Smooth muscle cell (in vitro differentiated cells): ENCODE data around the gene CEACAM19. TPM values are rescaled to one million over a fixed set of nuclear protein-coding genes. Genes with fewer than 3 reads are reported as not detected.
"Not testable (repeated sequence)": the region's sequence is repeated elsewhere in the genome, so short reads cannot be mapped to it uniquely, and the experiment has no call there.

Source experiments
- DNase-seq: peaks from one replicate; lab custom pipeline; 2025; ENCODE audit not compliant: unreplicated experiment; lab: John Stamatoyannopoulos, UW
- H2AFZ ChIP-seq: fragments of 200-600 bp; sonication (generic); 2 replicates; pipeline ENCODE4 v1.6.0; 2016; ENCODE audit warnings: antibody characterized with exemption, low read depth, mild to moderate bottlenecking
- H3F3A ChIP-seq: fragments of 200-600 bp; sonication (generic); 2 replicates; pipeline ENCODE4 v1.6.0; 2017; ENCODE audit warnings: antibody characterized with exemption, low read depth
- H3K27ac ChIP-seq: fragments of 200-600 bp; sonication (generic); 2 replicates; pipeline ENCODE4 v1.5.1; 2016; ENCODE audit warnings: low read depth, mild to moderate bottlenecking
- H3K27me3 ChIP-seq: fragments of 200-600 bp; sonication (generic); 2 replicates; pipeline ENCODE4 v1.6.1; 2016; ENCODE audit warnings: low read depth, mild to moderate bottlenecking
- H3K36me3 ChIP-seq: fragments of 200-600 bp; sonication (generic); 2 replicates; pipeline ENCODE4 v1.5.1; 2016; ENCODE audit warnings: low read depth
- H3K4me1 ChIP-seq: fragments of 200-600 bp; sonication (generic); 2 replicates; pipeline ENCODE4 v1.5.1; 2016; ENCODE audit warnings: low read depth
- H3K4me2 ChIP-seq: fragments of 200-600 bp; sonication (generic); 2 replicates; pipeline ENCODE4 v1.6.0; 2016; ENCODE audit warnings: mild to moderate bottlenecking
- H3K4me3 ChIP-seq: fragments of 200-600 bp; sonication (generic); 2 replicates; pipeline ENCODE4 v1.5.1; 2016; ENCODE audit warnings: mild to moderate bottlenecking
- H3K79me2 ChIP-seq: fragments of 200-600 bp; sonication (generic); 2 replicates; pipeline ENCODE4 v1.6.0; 2016; ENCODE audit warnings: low read depth, mild to moderate bottlenecking
- H3K9ac ChIP-seq: fragments of 200-600 bp; sonication (generic); 2 replicates; pipeline ENCODE4 v1.6.0; 2016; ENCODE audit warnings: low read depth
- H3K9me3 ChIP-seq: fragments of 200-600 bp; sonication (generic); replicated peaks from 2 replicates; pipeline ENCODE4 v1.5.1; 2016; ENCODE audit warnings: low read depth
- H4K20me1 ChIP-seq: fragments of 200-600 bp; sonication (generic); 2 replicates; pipeline ENCODE4 v1.6.0; 2016; ENCODE audit warnings: low read depth
- CTCF ChIP-seq: fragments of 200-600 bp; sonication (generic); IDR thresholded peaks from 2 replicates; pipeline ENCODE4 v1.5.1; 2017; ENCODE audit warnings: borderline replicate concordance, mild to moderate bottlenecking, antibody characterized with exemption; ENCODE audit not compliant: insufficient read depth, poor library complexity, severe bottlenecking
- WGBS: methylation state at CpG from one replicate; pipeline ENCODE4 v1.1.7; 2016; ENCODE audit warnings: low lambda C conversion rate; 5-methylcytosine and 5-hydroxymethylcytosine counted together
- polyA plus RNA-seq: library from polyadenylated mRNA; unstranded; fragments of >200 nt; fragmentation: Nextera tagmentation; extraction: Ambion mirVana; gene quantifications from 2 replicates; pipeline ENCODE4 v1.2.1, GENCODE V29; 2016
- total RNA-seq: library from RNA; depleted of rRNA; stranded (reverse); fragments of >200 nt; gene quantifications from 2 replicates; pipeline ENCODE4 v1.2.3, GENCODE V29; 2014

Gene CEACAM19
- total and polyA plus RNA-seq, 2 experiments from 2014 or later: 0.81 to 0.88 TPM

GRCh38 chr19:44628793-44629192 is 42.5 kb upstream of the CEACAM19 start:
- no peaks in the 10 kb centered on the region for H3F3A ChIP-seq
- H3K36me3 ChIP-seq: no peaks in the 10 kb centered on the region
- H3K4me3 ChIP-seq: no peak overlapping the region
- H4K20me1 ChIP-seq: no peaks in the 10 kb centered on the region
- H2AFZ ChIP-seq: no peak overlapping the region
- H3K9me3 ChIP-seq: no peaks in the 10 kb centered on the region
- H3K79me2 ChIP-seq: no peaks in the 10 kb centered on the region
- no peak for DNase-seq
- no peak overlapping the region for H3K27ac ChIP-seq
- WGBS: 93% methylated on average over 3 of the region's 3 CpGs
- no peak overlapping the region for H3K9ac ChIP-seq
- H3K4me2 ChIP-seq: no peak overlapping the region
- no peaks in the 10 kb centered on the region for H3K4me1 ChIP-seq
- H3K27me3 ChIP-seq: no peaks in the 10 kb centered on the region
- no peak for TF ChIP-seq CTCF

GRCh38 chr19:44631611-44632010 is 39.7 kb upstream of the CEACAM19 start:
- H3K79me2 ChIP-seq, H3F3A ChIP-seq, H3K9me3 ChIP-seq, H3K36me3 ChIP-seq, H2AFZ ChIP-seq, DNase-seq, H4K20me1 ChIP-seq, H3K9ac ChIP-seq, H3K4me2 ChIP-seq, H3K27me3 ChIP-seq, H3K4me3 ChIP-seq, H3K27ac ChIP-seq, H3K4me1 ChIP-seq: not testable (repeated sequence)
- WGBS: 82% methylated on average over 8 of the region's 8 CpGs

GRCh38 chr19:44634058-44634457 is 37.2 kb upstream of the CEACAM19 start:
- H3K36me3 ChIP-seq, H3K9ac ChIP-seq, H3F3A ChIP-seq, H3K27me3 ChIP-seq, H3K4me2 ChIP-seq, H3K4me3 ChIP-seq, H3K27ac ChIP-seq, DNase-seq, H2AFZ ChIP-seq, H4K20me1 ChIP-seq, H3K79me2 ChIP-seq, H3K9me3 ChIP-seq, H3K4me1 ChIP-seq: not testable (repeated sequence)
- WGBS: 67% methylated on average over 5 of the region's 5 CpGs

- Histone ChIP-seq H3K27ac (no peak overlapping the region), H3F3A (peaks cover 3% of the 10 kb centered on the region), H3K36me3 (no peaks in the 10 kb centered on the region), H4K20me1 (no peaks in the 10 kb centered on the region), H2AFZ (no peak overlapping the region), H3K4me1 (no peaks in the 10 kb centered on the region), H3K27me3 (no peaks in the 10 kb centered on the region), H3K4me3 (no peak overlapping the region), H3K79me2 (no peaks in the 10 kb centered on the region), H3K4me2 (no peak overlapping the region), H3K9ac (no peak overlapping the region), H3K9me3 (no peaks in the 10 kb centered on the region)
- DNase-seq: no peak
- TF ChIP-seq CTCF: no peak
- WGBS: 100% methylated on average over 2 of the region's 2 CpGs
Measured at GRCh38 chr19:44634785-44635184, 36.5 kb upstream of the CEACAM19 start.
